ENCODE data around the gene NHLRC2.
A peak's percentile ranks its signal among the peaks of the same experiment; 100 is the strongest.

NHLRC2 gene

GRCh38 chr10:113849140-113849803, 5.2 kb upstream of the NHLRC2 start:
- DNase-seq (ENCODE audit: insufficient read length, low spot score): no peak
- FAIRE-seq: no peak
- no peak for TF ChIP-seq CTCF (IDR thresholded peaks at IDR 0.05; ENCODE audit: insufficient read depth, missing control alignments)

DNA sequence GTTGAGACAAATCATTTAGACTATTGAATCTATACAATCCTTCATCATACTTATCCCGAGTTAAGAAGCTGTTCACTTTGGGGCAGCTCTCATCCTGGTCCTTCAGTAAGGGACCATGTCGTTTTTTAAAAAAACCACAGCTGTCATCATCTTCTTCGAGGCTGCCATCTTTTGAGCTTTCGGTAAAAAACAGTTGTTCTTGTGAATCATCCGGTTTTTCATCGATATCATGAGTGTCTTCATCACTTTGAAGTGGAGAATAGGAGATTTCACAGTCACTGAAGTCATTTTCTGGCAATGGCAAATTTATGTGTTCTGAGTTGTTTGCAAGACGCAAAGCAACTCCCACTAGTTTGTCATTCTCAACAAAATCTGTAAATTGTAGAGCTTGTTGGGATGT, 4.5 kb upstream of the NHLRC2 start:
- TF ChIP-seq CTCF (IDR thresholded peaks at IDR 0.05; ENCODE audit: insufficient read depth, missing control alignments): no peak
- DNase-seq (ENCODE audit: insufficient read length, low spot score) (no peak), FAIRE-seq (no peak)

DNA sequence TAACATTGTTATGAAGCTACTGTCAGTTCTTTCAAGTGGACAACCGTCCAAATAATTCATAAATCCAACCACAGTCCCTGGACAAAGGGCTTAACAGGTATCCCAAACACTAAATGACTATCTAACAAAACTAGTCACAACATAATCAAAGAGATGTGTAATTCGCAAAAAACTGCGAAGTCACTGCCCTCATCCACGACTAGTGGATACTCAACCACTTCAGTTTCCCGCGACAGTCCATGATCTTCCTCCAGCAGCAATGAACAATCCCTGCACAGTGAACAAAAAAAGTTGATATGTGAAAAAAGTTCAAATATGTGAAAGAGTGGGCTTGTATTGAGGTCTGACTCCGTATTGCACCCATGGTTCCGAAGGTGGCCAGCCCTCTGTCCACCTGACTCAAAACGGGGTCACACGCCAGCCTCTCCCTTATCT, 866 bp upstream of the NHLRC2 start:
- no peak for FAIRE-seq
- no peak for TF ChIP-seq CTCF (IDR thresholded peaks at IDR 0.05; ENCODE audit: insufficient read depth, missing control alignments)
- no peak for DNase-seq (ENCODE audit: insufficient read length, low spot score)

DNA sequence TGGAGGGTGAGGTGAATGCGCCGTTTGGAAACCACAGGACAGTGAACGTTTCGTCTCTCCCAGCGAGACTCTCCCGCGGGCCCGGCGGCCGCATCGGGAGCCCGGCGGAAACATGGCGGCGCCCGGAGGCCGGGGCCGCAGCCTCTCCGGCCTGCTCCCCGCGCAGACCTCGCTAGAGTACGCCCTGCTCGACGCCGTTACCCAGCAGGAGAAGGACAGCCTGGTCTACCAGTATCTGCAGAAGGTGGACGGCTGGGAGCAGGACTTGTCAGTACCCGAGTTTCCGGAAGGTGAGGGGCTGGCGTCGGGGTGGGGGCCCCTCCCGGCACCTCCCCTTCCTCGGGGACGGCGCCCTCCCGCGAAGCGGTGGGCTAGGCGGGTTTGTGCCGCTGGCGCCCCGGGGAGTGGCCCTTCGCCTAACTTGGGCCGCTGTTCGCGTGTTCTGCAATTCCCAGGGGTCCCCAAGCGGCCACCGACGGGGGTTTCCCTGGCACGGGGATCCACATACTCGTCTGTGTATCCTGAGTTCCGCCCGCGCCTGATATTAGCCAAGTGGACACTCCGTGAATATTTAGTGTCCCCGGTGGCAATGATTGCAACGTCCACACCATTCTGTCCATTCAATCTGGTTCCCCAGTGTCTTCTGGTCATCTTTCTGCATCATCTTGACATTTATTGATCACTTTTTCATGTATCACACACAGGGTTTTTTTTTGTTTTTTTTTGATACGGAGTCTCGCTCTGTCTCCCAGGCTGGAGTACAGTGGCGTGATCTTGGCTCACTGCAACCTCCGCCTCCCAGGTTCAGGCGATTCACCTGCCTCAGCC, 514 bp downstream of the NHLRC2 start:
- FAIRE-seq (no peak), DNase-seq (ENCODE audit: insufficient read length, low spot score) (peak; percentile 9)
- TF ChIP-seq CTCF (IDR thresholded peaks at IDR 0.05; ENCODE audit: insufficient read depth, missing control alignments): no peak

- FAIRE-seq (no peak), DNase-seq (ENCODE audit: insufficient read length, low spot score) (no peak)
- no peak for TF ChIP-seq CTCF (IDR thresholded peaks at IDR 0.05; ENCODE audit: insufficient read depth, missing control alignments)
Measured at GRCh38 chr10:113856563-113856962, 2.1 kb downstream of the NHLRC2 start.

DNA sequence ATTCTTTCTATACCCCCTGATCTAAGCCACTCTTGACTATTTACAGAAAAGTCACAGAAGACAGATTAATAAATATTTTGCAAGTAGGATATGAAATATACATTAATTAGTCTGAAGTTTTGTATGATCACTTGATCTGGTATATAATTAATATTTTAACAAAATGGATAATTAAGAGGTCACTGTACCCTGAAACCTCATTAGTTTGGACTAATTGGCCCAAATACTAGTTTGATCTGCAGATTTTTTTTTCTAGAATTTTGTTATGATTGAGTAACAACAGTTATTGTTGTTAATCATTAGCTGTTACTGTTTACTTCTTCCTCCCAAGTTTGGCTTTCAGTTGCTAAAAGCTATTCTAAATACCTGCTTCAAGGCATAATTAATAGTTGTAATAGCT, 2.7 kb downstream of the NHLRC2 start:
- FAIRE-seq (no peak), DNase-seq (ENCODE audit: insufficient read length, low spot score) (no peak)
- TF ChIP-seq CTCF (IDR thresholded peaks at IDR 0.05; ENCODE audit: insufficient read depth, missing control alignments): no peak

DNA sequence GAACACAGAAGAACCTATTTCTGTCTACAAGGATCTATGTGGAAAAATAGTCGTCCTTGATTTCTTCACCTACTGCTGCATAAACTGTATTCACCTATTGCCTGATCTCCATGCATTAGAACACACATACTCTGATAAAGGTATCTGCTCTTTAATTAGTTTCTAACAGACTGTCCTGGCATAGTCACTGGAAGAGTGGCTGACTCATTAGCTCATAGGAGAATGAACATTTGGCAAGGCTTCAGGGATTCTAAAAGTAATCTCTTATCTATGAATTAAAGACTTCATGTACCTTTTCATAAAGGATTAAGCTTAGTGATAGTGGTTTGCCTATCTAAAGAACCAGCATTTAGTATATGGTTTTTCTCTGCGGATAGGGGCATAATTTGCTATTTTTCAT, 4.1 kb downstream of the NHLRC2 start:
- TF ChIP-seq CTCF (IDR thresholded peaks at IDR 0.05; ENCODE audit: insufficient read depth, missing control alignments): no peak
- no peak for DNase-seq (ENCODE audit: insufficient read length, low spot score)
- no peak for FAIRE-seq

Measured in D721Med (cell line).